Measurements from ENCODE around the gene APOL3.
"Not testable (repeated sequence)": the region's sequence is repeated elsewhere in the genome, so short reads cannot be mapped to it uniquely, and the experiment has no call there.

DNA sequence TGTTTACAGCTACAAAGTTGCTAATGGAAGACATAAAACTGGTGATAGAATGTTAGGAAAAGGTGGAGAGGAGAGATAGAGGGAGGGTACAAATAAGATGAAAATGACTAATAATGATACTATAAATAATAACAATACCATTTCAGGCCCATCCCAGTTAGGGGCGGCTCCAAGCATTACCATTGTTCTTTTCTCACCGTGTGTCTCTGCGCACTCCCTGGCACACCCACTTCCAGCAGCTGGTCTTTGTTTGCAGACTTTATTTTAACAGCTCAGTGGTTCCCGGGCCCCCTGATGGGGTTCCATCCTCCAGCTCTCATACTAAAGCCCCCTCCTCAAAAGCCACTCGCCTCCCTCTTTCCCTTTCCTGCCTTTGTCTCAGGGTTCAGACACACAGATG lies 40.5 kb upstream of the APOL3 start:
- not testable (repeated sequence) for TF ChIP-seq TBL1XR1 (IDR thresholded peaks at IDR 0.05; ENCODE audit: low read depth, low read length); TCF3 (IDR thresholded peaks at IDR 0.05; ENCODE audit: borderline replicate concordance, insufficient read depth, low read depth, low read length); TCF12 (IDR thresholded peaks at IDR 0.05; ENCODE audit: low read depth, low read length); ZZZ3 (IDR thresholded peaks at IDR 0.05; ENCODE audit: control insufficient read depth, insufficient read length, low read depth); MYC (IDR thresholded peaks at IDR 0.05; ENCODE audit: insufficient read depth, insufficient read length, insufficient replicate concordance, low read length, severe bottlenecking); FOXM1 (IDR thresholded peaks at IDR 0.05; ENCODE audit: low read depth, low read length)
- TF ChIP-seq, protein P1, sequence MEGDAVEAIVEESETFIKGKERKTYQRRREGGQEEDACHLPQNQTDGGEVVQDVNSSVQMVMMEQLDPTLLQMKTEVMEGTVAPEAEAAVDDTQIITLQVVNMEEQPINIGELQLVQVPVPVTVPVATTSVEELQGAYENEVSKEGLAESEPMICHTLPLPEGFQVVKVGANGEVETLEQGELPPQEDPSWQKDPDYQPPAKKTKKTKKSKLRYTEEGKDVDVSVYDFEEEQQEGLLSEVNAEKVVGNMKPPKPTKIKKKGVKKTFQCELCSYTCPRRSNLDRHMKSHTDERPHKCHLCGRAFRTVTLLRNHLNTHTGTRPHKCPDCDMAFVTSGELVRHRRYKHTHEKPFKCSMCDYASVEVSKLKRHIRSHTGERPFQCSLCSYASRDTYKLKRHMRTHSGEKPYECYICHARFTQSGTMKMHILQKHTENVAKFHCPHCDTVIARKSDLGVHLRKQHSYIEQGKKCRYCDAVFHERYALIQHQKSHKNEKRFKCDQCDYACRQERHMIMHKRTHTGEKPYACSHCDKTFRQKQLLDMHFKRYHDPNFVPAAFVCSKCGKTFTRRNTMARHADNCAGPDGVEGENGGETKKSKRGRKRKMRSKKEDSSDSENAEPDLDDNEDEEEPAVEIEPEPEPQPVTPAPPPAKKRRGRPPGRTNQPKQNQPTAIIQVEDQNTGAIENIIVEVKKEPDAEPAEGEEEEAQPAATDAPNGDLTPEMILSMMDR (IDR thresholded peaks at IDR 0.05 in 2 of 3, conservative IDR thresholded peaks at IDR 0.05 in 1 of 3; ENCODE audit: control insufficient read depth in 2 of 3, extremely low read depth in 1 of 3, insufficient read depth in 1 of 3, low read depth in 3 of 3, low read length in 3 of 3), result not testable (repeated sequence)
- TF ChIP-seq, protein P2, sequence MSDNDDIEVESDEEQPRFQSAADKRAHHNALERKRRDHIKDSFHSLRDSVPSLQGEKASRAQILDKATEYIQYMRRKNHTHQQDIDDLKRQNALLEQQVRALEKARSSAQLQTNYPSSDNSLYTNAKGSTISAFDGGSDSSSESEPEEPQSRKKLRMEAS (IDR thresholded peaks at IDR 0.05; ENCODE audit: low read depth, low read length), result not testable (repeated sequence)
